Measurements from ENCODE around the gene CDRT15. TPM values are rescaled to one million over a fixed set of nuclear protein-coding genes. Genes with fewer than 3 reads are reported as not detected.
"Not testable (repeated sequence)": the region's sequence is repeated elsewhere in the genome, so short reads cannot be mapped to it uniquely, and the experiment has no call there.

Gene CDRT15
- total and polyA plus RNA-seq, 9 donors = not detected

- H3K27me3 ChIP-seq; intact Hi-C loops (cut with DNase I); H3K4me3 ChIP-seq; H3K27ac ChIP-seq; H3K36me3 ChIP-seq; DNase-seq; H3K4me1 ChIP-seq (ENCODE audit: insufficient read depth); H3K9me3 ChIP-seq: not testable (repeated sequence)
- WGBS, 3 donors = 86 to 100% (median 97%) methylated on average over 1 to 2 of the region's 4 CpGs
Observed at GRCh38 chr17:14186443-14186842, 50.2 kb downstream of the CDRT15 start.

Other genes starting within 250 kb of the CDRT15 start
- gene COX10, start 167.4 kb downstream of the CDRT15 start, total RNA-seq = 10 to 100 TPM in 5 of 7 donors, 1 to 10 TPM in 2; 7.5 to 15.3 (median 11.9) TPM
- gene COX10, start 167.4 kb downstream of the CDRT15 start, polyA plus RNA-seq = 10 to 100 TPM in 1 of 2 donors, 1 to 10 TPM in 1; 5.1 to 11.7 TPM
- 1 to 10 TPM; 3.9 to 9.9 (median 6.9) TPM for gene HS3ST3B1, start 64.2 kb upstream of the CDRT15 start, total RNA-seq
- gene HS3ST3B1, start 64.2 kb upstream of the CDRT15 start, polyA plus RNA-seq = 1 to 10 TPM; 3.2 to 5.6 TPM

Measured in ovary (tissue), 9 donors.